Activated naive CD8-positive, alpha-beta T cell treated with anti-CD3 and anti-CD28 coated beads, Interleukin-2, amount 10 ng/mL, durations not matched to agents 7 days and 5 days (primary cell): Measurements from ENCODE around the gene SCAMP3. TPM values are rescaled to one million over a fixed set of nuclear protein-coding genes. Genes with fewer than 3 reads are reported as not detected.

Experiments
- ATAC-seq: fragments of 150-1000 bp; cut with Tn5 transposase; one replicate; pipeline ENCODE4 v1.10.0; 2021; ENCODE audit warnings: low read depth, moderate library complexity
- POLR2A ChIA-PET: fragments of 350-600 bp; sonication (Branson Sonifier 250); formaldehyde crosslinking; loops from one replicate; lab custom pipeline; 2021; ENCODE audit warnings: antibody characterized with exemption; lab: Charles Lee
- DNase-seq: peaks from one replicate; pipeline ENCODE4 v3.0.0; 2021
- H3K27ac Mint-ChIP-seq: one replicate; pipeline ENCODE4 v1.8.0; 2022; ENCODE audit warnings: mild to moderate bottlenecking, mixed read lengths
- H3K27me3 Mint-ChIP-seq: one replicate; pipeline ENCODE4 v1.8.0; 2022; ENCODE audit warnings: mild to moderate bottlenecking, moderate library complexity, mixed read lengths
- H3K36me3 Mint-ChIP-seq: one replicate; pipeline ENCODE4 v1.8.0; 2021; ENCODE audit warnings: mild to moderate bottlenecking, mixed read lengths
- H3K4me1 Mint-ChIP-seq: one replicate; pipeline ENCODE4 v1.8.0; 2021; ENCODE audit warnings: mixed read lengths
- H3K4me3 Mint-ChIP-seq: one replicate; pipeline ENCODE4 v1.8.0; 2022; ENCODE audit warnings: mild to moderate bottlenecking, moderate library complexity, mixed read lengths
- H3K9me3 Mint-ChIP-seq: one replicate; pipeline ENCODE4 v1.8.0; 2021; ENCODE audit warnings: mixed read lengths
- total RNA-seq, 2 experiments: library from RNA; stranded (reverse); gene quantifications; one replicate each; pipeline ENCODE4 v1.2.3, GENCODE V29; 2021

Gene SCAMP3
- total RNA-seq, 2 experiments from 2014 or later, result 81.7 to 84.2 TPM

- Mint-ChIP-seq H3K4me3 (peak overlapping the region; percentile 33), H3K27ac (peak overlapping the region; percentile 5), H3K9me3 (no peaks in the 10 kb centered on the region), H3K27me3 (no peaks in the 10 kb centered on the region), H3K36me3 (no peaks in the 10 kb centered on the region), H3K4me1 (peaks cover 26% of the 10 kb centered on the region)
- DNase-seq, result no peak
- no peak for ATAC-seq
- POLR2A ChIA-PET, result interaction anchor here (1.8 kb wide), 1 partner anchor 33 kb away, joined by 8 read pairs; no protein-coding TSS in a partner anchor
Observed at GRCh38 chr1:155210314-155211104, 51.7 kb downstream of the SCAMP3 start.

- H3K36me3 Mint-ChIP-seq, result no peaks in the 10 kb centered on the region
- peak overlapping the region; percentile 90 for H3K4me3 Mint-ChIP-seq
- peak overlapping the region; percentile 90 for H3K27ac Mint-ChIP-seq
- ATAC-seq, result no peak
- no peak for DNase-seq
- no peaks in the 10 kb centered on the region for H3K27me3 Mint-ChIP-seq
- POLR2A ChIA-PET, result interaction anchor here (1.1 to 3.7 kb wide), 9 partner anchors 9 to 41 kb away, joined by 3 to 65 read pairs (median 8); partner anchors contain the start of genes KRTCAP2 and TRIM46
- peaks cover 25% of the 10 kb centered on the region for H3K4me1 Mint-ChIP-seq
- H3K9me3 Mint-ChIP-seq, result no peaks in the 10 kb centered on the region
Observed at GRCh38 chr1:155209312-155209721, 52.8 kb downstream of the SCAMP3 start.

GRCh38 chr1:155208541-155209311 lies 53.4 kb downstream of the SCAMP3 start, which contains the start of gene MTX1:
TSS of gene MTX1 (plus strand) at chr1:155208695. CDS start at chr1:155208805, 110 bp downstream.
- Mint-ChIP-seq H3K9me3 (no peaks in the 10 kb centered on the region), H3K4me3 (peak within 1 kb of the TSS; percentile 90), H3K27ac (peak within 1 kb of the TSS; percentile 90), H3K4me1 (peaks cover 25% of the 10 kb centered on the region), H3K36me3 (no peaks in the 10 kb centered on the region), H3K27me3 (no peaks in the 10 kb centered on the region)
- ATAC-seq, result peak; percentile 74
- POLR2A ChIA-PET, result interaction anchor here (1.1 to 3.7 kb wide), 9 partner anchors 10 to 42 kb away, joined by 3 to 65 read pairs (median 8); partner anchors contain the start of genes KRTCAP2 and TRIM46
- DNase-seq, result peak; percentile 89

GRCh38 chr1:155207806-155208540 lies 54.2 kb downstream of the SCAMP3 start, which contains the start of gene THBS3:
TSS of gene THBS3 (minus strand) at chr1:155207897. CDS start at chr1:155207876, 21 bp downstream.
- ATAC-seq (no peak), DNase-seq (no peak)
- no peaks in the 10 kb centered on the region for H3K36me3 Mint-ChIP-seq
- peak within 1 kb of the TSS; percentile 90 for H3K4me3 Mint-ChIP-seq
- POLR2A ChIA-PET, result interaction anchor here (0.6 to 3.7 kb wide), 7 partner anchors 11 to 65 kb away, joined by 3 to 65 read pairs (median 17); partner anchors contain the start of genes CLK2, KRTCAP2 and TRIM46
- H3K27ac Mint-ChIP-seq, result peak within 1 kb of the TSS; percentile 90
- no peaks in the 10 kb centered on the region for H3K27me3 Mint-ChIP-seq
- H3K9me3 Mint-ChIP-seq, result no peaks in the 10 kb centered on the region
- peaks cover 25% of the 10 kb centered on the region for H3K4me1 Mint-ChIP-seq

- Mint-ChIP-seq H3K4me1 (peaks cover 25% of the 10 kb centered on the region), H3K9me3 (no peaks in the 10 kb centered on the region), H3K27me3 (no peaks in the 10 kb centered on the region), H3K27ac (peak overlapping the region; percentile 63), H3K4me3 (peak overlapping the region; percentile 60), H3K36me3 (no peaks in the 10 kb centered on the region)
- POLR2A ChIA-PET, result interaction anchor here (0.8 to 3.7 kb wide), 9 partner anchors 12 to 43 kb away, joined by 3 to 65 read pairs (median 15); partner anchors contain the start of genes KRTCAP2 and TRIM46
- peak; percentile 55 for ATAC-seq
- peak; percentile 91 for DNase-seq
Observed at GRCh38 chr1:155206891-155207805, 55.0 kb downstream of the SCAMP3 start.

Other genes starting within 250 kb of the SCAMP3 start
- 1 to 10 TPM in 1 of 2 experiments, under 1 TPM in 1; 0.91 to 1.4 TPM for gene DCST2, start 228.6 kb downstream of the SCAMP3 start, total RNA-seq
- not detected for gene DCST1, start 228.5 kb downstream of the SCAMP3 start, total RNA-seq
- gene ADAM15, start 211.0 kb downstream of the SCAMP3 start, total RNA-seq, result 10 to 100 TPM; 37.0 to 37.3 TPM
- gene EFNA4, start 198.6 kb downstream of the SCAMP3 start, total RNA-seq, result 1 to 10 TPM; 7.9 to 8.1 TPM
- 1 to 10 TPM; 3.6 to 4.2 TPM for gene EFNA3, start 183.5 kb downstream of the SCAMP3 start, total RNA-seq
- under 1 TPM; 0.25 to 0.48 TPM for gene EFNA1, start 134.5 kb downstream of the SCAMP3 start, total RNA-seq
- 10 to 100 TPM; 40.7 to 45.0 TPM for gene SLC50A1, start 126.5 kb downstream of the SCAMP3 start, total RNA-seq
- gene DPM3, start 121.8 kb downstream of the SCAMP3 start, total RNA-seq, result 10 to 100 TPM; 60.0 to 71.1 TPM
- gene KRTCAP2, start 89.1 kb downstream of the SCAMP3 start, total RNA-seq, result 100 to 1,000 TPM; 146 to 170 TPM
- 10 to 100 TPM; 12.4 to 13.4 TPM for gene TRIM46, start 88.5 kb downstream of the SCAMP3 start, total RNA-seq
- gene THBS3, start 54.5 kb downstream of the SCAMP3 start, total RNA-seq, result 10 to 100 TPM; 25.1 to 26.3 TPM
- 10 to 100 TPM; 31.5 to 31.7 TPM for gene MTX1, start 53.7 kb downstream of the SCAMP3 start, total RNA-seq
- 10 to 100 TPM; 26.0 to 29.4 TPM for gene ENTREP3, start 6.9 kb downstream of the SCAMP3 start, total RNA-seq
- 100 to 1,000 TPM; 110 to 112 TPM for gene CLK2, start 11.1 kb upstream of the SCAMP3 start, total RNA-seq
- gene HCN3, start 15.1 kb upstream of the SCAMP3 start, total RNA-seq, result 1 to 10 TPM; 5.0 to 6.7 TPM
- not detected for gene PKLR, start 39.1 kb upstream of the SCAMP3 start, total RNA-seq
- 100 to 1,000 TPM; 238 to 242 TPM for gene FDPS, start 46.5 kb upstream of the SCAMP3 start, total RNA-seq
- 10 to 100 TPM; 23.2 to 28.5 TPM for gene RUSC1, start 58.5 kb upstream of the SCAMP3 start, total RNA-seq